22Rv1 (cell line): ENCODE measurements around the gene TUBGCP3.

Experiments used
- H3K27ac ChIP-seq: fragments of 450-650 bp; 2 replicates; pipeline ENCODE4 v1.5.1; 2017
- CTCF ChIP-seq: fragments of 450-650 bp; IDR thresholded peaks from 2 replicates; pipeline ENCODE4 v1.5.1; 2017; ENCODE audit warnings: mild to moderate bottlenecking
- ZFX ChIP-seq: fragments of 450-650 bp; IDR thresholded peaks from 2 replicates; pipeline ENCODE4 v1.6.1; 2017; ENCODE audit warnings: antibody characterized with exemption, borderline replicate concordance

The TUBGCP3 gene

DNA sequence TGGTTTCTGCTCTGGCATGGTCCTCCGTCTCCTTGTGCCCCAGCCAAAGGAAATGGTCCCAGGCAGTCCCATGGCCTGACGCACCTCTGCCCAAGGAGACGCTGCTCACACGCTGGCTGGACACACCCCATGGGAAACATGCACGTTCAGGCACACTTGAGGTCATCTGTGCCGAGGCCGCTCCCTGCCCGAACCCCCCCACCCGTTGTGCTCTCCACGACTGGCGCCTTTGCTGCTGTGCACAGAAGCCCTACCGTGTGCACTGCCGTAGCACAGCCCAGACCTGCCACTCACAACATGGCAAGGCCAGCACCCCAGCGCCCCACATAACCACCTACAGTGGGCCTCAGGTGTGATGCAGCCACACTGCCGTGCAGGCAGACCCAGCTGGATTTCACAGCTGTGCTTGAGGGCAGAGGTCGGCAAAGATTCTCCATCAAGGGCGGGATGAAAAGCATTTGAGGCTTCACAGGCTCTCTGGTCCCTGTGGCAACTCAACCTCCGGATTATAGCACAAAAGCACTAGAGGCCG is 146.1 kb downstream of the TUBGCP3 start:
- H3K27ac ChIP-seq, result no peak overlapping the region
- TF ChIP-seq ZFX (no peak), CTCF (no peak)

DNA sequence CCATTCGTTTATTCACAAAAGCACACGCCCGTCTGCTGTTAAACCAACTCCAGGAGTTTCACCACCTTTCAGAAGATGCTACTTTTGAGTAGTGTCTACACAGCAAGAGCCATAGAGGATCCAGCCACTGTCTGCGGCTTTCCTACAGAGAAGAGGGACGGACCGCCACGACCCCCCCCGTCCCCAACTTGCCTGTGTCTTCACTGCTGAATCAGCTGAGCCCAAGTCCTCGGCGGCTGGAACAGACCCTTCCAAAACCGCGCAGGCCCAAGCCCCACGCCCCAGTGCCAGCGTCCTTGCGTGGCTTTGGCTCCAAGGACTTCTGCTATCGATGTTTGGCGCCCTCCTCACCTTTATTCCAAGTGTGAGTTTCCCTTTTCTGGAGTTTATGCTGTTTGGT is 146.7 kb downstream of the TUBGCP3 start:
- TF ChIP-seq ZFX (no peak), CTCF (no peak)
- no peak overlapping the region for H3K27ac ChIP-seq

DNA sequence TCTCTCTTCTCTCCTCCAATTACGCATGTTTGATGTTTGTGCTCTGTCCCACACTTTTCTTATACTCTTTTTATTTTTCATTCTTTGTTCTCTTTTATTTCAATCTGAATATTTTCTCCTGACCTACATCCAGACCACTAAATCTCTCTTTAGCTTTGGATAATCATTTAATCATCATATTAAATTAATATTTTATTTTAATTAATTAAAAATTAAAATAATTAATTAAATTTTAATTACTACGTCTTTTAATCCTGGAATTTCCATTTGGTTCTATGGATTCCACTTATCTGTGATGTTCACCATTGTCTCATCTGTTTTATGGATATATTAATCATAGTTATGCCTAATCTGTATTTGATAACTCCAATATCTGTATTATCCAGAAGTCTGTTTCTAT is 149.4 kb downstream of the TUBGCP3 start:
- TF ChIP-seq CTCF, result no peak
- no peak for TF ChIP-seq ZFX
- no peak overlapping the region for H3K27ac ChIP-seq

DNA sequence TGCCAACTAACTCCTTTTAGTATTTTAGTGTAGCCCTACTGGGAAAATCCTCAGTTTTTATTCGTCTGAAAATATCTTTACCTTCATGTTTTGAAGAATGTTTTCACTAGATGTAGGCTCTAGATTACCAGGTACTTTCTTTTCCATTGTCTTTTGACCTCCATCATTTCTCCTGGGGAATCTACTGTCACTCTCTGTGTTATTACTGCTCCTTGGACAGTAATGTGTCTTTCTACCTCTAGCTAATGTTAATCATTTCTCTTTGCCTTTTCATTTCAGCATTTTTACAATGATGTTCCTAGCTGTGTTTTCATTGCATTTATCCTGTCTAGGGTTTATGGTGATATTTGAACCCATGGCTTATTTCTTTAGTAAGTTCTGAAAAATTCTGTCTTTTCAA is 149.9 kb downstream of the TUBGCP3 start:
- no peak overlapping the region for H3K27ac ChIP-seq
- no peak for TF ChIP-seq CTCF
- TF ChIP-seq ZFX, result no peak

DNA sequence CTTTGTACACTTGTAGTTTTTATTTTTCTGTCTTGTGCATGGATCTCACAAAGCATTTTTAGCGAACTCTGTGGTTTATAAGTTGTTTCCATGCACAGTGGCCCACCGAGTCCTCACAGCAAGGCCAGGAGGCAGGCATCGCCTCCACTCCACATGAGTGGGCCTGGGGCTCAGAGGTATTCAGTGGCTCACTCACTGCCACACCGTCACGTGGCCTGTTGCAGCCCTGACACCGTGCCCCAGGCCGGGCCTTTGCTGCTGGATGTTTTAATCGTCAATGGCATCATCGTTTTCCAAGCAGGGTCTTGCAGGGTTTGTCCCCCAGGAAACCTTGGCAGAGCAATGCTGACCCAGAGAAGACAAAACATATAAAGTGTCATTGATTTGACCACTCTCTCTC is 152.0 kb downstream of the TUBGCP3 start:
- no peak for TF ChIP-seq CTCF
- no peak for TF ChIP-seq ZFX
- no peak overlapping the region for H3K27ac ChIP-seq
